Measurements from ENCODE around the gene VPS41.
"Not testable (repeated sequence)": the region's sequence is repeated elsewhere in the genome, so short reads cannot be mapped to it uniquely, and the experiment has no call there.

The VPS41 gene

DNA sequence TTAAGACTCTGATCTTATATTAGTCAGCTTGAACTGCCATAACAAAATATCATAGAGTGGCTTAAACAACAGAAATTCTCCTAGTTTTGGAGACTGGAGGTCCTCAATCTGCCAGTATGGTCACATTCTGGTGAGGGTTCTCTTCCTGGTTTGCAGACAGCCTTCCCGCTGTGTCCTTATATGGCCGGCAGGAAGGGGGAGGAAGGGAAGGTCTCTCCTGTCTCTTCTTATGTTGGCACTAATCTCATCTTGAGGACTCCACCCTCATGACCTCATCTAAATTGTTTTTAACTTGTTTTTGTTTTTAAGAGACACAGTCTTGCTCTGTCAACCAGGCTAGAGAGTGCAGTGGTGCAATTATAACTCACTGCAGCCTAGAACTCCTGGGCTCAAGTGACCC lies 53.1 kb downstream of the VPS41 start:
- in situ Hi-C loops (cut with MboI; ENCODE audit: low sequenced_read_pairs): no loop called here

GRCh38 chr7:38855386-38855785 lies 53.6 kb downstream of the VPS41 start:
- in situ Hi-C loops (cut with MboI; ENCODE audit: low sequenced_read_pairs): no loop called here

GRCh38 chr7:38854947-38855346 lies 54.0 kb downstream of the VPS41 start:
- in situ Hi-C loops (cut with MboI; ENCODE audit: low sequenced_read_pairs): not testable (repeated sequence)

DNA sequence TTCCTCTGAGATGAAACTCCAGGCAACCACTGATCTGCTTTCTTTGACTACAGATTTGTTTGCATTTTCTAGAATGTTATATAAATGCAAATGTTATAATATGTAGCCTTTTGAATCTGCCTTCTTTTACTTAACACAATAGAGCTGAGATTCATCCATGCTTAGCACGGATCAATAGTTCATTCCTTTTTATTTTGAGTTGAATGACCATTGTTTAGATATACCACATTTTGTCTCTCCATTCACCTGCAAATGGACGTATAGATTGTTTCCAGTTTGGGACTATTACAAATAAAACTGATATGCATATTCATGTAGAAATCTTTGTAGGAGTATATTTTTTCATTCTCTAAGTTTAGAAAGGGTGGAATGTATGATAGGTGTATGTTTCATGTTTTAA lies 57.7 kb downstream of the VPS41 start:
- in situ Hi-C loops (cut with MboI; ENCODE audit: low sequenced_read_pairs): no loop called here

DNA sequence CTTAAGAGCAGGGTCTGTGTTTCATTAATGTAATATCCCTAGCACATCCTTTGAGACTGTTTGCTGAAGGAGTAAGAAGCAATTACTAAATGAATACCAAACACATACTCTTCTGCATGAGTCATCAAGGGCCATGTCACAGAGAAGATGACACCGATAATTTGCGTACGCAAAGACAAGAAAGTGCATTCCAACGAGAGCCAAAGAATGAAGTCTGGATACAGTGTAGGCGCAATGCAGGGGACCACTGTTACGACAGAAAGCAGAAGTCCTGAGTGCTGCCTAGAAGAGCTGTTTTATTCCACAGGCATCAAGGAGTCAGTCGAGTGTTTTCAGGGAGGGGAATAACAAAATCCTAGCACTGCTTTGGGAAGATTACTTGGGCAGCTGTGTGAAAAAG lies 62.7 kb downstream of the VPS41 start:
- in situ Hi-C loops (cut with MboI; ENCODE audit: low sequenced_read_pairs): no loop called here

DNA sequence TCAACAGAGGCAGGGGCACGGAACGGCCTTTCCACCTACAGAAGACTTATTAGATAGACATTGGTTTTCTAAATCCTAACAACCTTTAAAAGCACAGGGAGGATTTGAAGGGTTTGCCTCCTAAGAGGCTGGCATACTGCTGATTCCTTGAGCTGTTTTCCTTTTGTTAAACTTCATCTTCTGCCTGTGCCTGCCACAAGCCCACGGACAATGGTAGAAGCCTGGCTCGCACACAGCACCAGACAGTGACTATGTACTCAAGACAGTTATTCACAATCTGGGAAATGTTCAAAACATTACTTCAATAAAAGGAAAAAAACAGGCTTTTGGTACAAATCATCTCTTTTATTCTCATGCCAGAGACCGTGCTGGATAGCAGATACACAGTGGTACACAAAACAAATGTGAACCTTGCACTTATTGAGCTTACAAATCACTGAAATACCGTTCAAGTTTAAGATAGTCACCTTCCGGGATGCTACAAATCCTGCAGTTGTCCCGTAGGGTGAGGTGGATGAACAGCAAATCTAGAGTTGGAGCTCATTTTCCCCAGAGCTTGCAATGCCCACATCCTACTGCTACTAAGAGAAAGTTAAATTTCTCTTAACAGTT lies 63.9 kb downstream of the VPS41 start:
- in situ Hi-C loops (cut with MboI; ENCODE audit: low sequenced_read_pairs): no loop called here

DNA sequence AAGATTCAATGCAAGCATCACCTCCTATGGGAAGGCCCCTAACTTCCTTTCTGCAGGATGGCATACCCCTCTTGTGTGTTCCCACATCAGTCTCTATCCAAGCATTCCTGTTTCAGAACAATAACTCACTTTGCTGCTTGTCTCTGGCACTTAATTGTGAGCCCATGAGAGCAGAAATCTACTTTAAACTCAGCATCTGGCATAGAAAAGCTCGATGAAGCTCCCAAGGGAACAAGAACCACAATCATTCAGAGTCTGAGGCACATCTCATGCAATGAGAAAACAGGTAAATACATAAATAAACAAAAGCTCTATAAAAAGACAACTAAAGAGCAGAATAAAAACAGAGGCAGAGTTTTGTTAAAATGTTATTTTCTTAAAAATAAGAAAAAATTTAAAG lies 66.2 kb downstream of the VPS41 start:
- in situ Hi-C loops (cut with MboI; ENCODE audit: low sequenced_read_pairs): no loop called here

- in situ Hi-C loops (cut with MboI; ENCODE audit: low sequenced_read_pairs): no loop called here
These were observed 68.1 kb downstream of the VPS41 start for GRCh38 chr7:38840736-38841460.

DNA sequence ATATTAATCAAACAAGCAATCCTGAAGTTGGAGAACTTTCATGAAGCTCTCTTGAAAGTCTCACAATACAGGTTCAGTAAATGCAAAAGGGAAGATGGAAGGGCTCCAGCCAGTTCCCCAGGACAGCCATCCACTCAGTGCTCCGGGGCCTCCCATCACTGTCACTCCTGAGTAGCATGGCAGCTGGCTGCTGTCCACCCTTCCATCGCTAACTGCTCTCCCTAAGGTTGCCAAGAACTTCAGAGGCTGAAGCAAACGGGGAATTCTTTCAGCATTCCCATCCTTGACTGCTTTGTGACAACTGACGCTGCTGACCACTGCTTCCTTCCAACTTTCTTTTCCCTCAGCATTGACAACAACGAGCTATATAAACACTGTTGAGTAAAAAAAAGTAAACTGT lies 69.1 kb downstream of the VPS41 start:
- in situ Hi-C loops (cut with MboI; ENCODE audit: low sequenced_read_pairs): no loop called here

- in situ Hi-C loops (cut with MboI; ENCODE audit: low sequenced_read_pairs): no loop called here
These were observed 70.1 kb downstream of the VPS41 start for GRCh38 chr7:38838725-38839385.

GRCh38 chr7:38834357-38834756 lies 74.6 kb downstream of the VPS41 start:
- in situ Hi-C loops (cut with MboI; ENCODE audit: low sequenced_read_pairs): no loop called here

DNA sequence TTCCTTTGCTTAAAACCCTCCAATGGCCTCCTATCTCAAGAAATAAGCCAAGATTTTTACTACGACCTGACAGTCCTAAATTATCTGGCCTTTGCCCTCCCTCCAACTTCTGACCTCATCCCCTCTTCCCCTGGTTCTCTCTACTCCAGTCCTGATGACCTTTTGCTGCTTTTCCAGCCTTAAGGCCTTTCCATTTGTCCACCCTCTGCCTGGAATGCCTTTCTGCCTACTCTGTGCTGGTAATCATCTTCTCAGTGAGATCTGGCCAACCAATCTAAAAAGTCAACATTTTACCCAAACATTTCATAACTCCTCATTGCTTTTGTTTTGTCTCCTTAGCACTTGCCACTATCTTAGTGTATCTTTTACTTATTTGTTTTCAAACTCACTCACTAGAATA lies 75.7 kb downstream of the VPS41 start:
- in situ Hi-C loops (cut with MboI; ENCODE audit: low sequenced_read_pairs): no loop called here

- in situ Hi-C loops (cut with MboI; ENCODE audit: low sequenced_read_pairs): no loop called here
These were observed 77.6 kb downstream of the VPS41 start for GRCh38 chr7:38831259-38831996.

DNA sequence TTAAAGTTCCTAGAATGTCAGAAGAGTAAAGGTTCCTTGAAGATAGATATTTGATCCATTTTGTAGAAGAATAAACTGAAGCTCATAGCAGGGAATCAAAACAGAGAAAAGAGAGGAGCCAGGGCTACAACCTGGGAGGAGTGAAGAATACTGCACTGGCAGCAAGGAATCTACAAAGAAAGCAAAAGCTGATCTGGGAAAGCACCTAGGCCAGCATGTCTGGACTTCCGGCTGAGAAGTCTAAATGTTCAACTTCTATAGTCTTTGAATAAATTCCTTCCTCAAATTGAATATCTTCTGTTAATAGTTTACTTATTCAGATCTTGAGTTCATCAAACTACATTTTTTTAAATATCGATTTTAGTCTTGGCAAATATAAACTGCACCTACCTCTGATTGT lies 78.2 kb downstream of the VPS41 start:
- in situ Hi-C loops (cut with MboI; ENCODE audit: low sequenced_read_pairs): no loop called here

DNA sequence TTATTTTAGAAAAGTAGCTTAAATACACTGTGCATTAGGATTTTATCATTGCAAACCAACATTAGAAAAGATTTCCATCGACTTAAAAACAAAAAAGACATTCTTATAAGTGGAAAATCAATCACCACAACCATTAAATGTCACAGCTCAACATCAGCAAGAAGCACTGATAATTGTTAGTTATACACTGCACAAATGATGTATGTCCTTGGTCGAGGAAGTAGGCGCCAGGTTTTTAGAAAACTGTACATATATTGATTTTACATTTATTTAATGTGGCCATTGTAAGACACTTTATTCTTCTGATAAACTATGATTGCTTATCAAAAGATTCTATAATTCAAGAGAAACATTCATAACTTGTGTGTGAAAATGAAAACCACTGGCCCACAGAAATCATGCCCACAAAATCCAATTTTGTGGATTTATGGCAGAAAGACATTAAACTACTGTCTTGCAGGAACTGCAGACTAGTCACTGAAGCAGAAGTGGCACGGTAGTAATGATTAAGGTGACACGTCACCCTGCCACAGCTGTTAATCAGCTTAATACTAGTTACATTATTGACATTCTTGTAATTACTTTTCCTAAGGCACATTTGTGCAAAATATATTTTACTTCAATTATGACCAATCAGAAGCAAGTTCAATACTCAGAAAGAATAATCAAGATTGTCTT lies 79.4 kb downstream of the VPS41 start:
- in situ Hi-C loops (cut with MboI; ENCODE audit: low sequenced_read_pairs): no loop called here

DNA sequence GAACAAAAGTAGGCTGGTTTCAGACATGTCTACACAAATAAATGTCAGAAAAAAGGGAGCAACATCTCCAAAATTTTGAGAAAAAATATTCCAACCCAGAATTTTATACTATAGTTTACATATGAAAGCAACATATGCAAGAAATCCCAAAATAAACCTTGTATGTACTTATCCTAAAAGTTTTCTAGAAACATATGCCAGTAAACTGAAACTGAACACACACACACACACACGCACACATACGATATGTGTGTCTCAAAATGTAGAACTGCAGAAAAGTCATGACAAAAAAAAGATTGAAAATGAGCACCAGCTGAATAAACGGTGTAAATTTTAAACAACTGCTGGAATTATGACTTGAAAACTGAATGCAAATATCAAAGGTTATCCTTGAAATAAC lies 81.0 kb downstream of the VPS41 start:
- in situ Hi-C loops (cut with MboI; ENCODE audit: low sequenced_read_pairs): no loop called here

DNA sequence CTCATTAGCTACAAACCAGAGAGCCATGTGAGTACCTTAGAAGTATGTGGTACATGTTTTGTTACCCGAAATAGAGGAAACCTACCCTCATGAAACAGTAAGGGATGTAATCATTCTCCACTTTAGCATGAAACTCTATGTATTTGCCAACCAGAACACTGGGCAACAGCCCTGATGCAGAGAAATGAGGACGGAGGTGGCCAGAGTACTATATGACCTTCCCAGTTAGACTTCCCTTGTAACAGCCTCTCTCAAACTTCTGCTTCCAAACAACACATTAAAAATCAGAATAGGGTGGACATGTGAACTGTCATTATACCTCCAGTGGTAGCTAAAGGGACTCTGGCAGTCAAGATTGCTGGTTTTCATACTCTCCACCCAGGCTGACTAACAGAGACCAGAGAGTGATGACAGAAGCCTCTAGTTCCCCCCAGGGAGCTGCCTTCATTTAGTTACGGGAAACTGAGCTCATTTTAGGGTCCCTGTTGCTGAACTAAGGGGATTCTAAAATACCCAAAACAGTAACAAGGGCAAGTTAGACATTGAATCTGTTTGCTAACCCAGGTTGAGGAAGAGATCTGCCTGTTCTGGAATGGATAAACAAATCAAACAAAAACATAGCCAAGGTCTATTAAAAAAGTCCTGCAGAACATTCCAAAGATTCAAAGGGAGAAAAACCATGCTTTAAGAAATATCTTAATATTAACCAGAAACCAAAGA lies 83.1 kb downstream of the VPS41 start:
- in situ Hi-C loops (cut with MboI; ENCODE audit: low sequenced_read_pairs): no loop called here

GRCh38 chr7:38824948-38825347 lies 84.0 kb downstream of the VPS41 start:
- in situ Hi-C loops (cut with MboI; ENCODE audit: low sequenced_read_pairs): no loop called here

DNA sequence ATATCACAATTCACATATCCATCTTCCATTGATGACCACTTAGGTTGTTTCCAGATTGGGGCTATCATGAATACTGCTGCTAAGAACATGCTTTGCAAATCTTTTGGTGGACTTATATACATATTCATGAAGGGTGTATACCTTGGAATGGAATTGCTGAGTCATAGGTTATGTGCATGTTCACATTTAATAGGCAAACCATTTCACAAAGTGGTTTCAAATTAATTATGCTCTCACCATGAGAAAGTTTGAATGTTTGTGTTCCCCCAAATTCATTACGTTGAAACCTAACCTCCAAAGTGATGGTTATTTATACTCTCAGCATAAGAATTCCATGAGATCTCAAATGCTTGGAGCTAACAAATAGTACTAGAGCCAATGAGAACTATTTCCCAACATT lies 86.4 kb downstream of the VPS41 start:
- in situ Hi-C loops (cut with MboI; ENCODE audit: low sequenced_read_pairs): no loop called here

DNA sequence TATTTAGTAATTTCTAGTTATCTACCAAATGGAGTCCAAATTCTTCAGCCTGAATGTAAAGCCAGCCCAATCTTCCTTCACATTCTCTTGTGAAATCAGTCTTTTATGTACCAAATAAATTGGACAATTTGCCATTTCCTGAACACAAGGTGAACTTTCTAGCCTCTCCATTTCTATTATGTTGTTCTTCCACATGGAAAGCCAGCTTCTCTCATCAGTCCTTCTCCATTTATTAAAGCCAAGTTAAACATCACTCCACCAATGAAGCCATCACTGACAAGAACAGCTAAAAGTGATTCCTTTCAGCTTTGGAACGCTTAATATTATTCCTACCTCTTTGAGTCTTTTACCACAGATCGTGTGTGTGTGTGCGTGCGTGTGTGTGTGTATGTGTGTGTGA lies 88.4 kb downstream of the VPS41 start:
- in situ Hi-C loops (cut with MboI; ENCODE audit: low sequenced_read_pairs): no loop called here

Data from HL-60/S4 treated with retinoic acid at 250 ng/mL for 4 days and 3 days (cell line).